AG04449 (cell line): ENCODE results near the gene MRE11.

Source experiments
- CTCF ChIA-PET: fragments of 350-600 bp; formaldehyde crosslinking; extraction: SDS; loops from one replicate; lab custom pipeline; 2021; ENCODE audit warnings: antibody characterized with exemption; lab: Yijun Ruan, JAX
- POLR2A ChIA-PET: fragments of 400-600, 350-600 bp; formaldehyde crosslinking; extraction: SDS; loops from one replicate; lab custom pipeline; 2020; ENCODE audit warnings: antibody characterized with exemption, inconsistent platforms; lab: Yijun Ruan, JAX
- DNase-seq: peaks from one replicate; pipeline ENCODE4 v3.0.0-alpha.2; 2010; ENCODE audit warnings: low read depth, low spot score
- H3K4me3 ChIP-seq: 2 replicates; pipeline ENCODE4 v1.5.1; 2011; ENCODE audit warnings: low read depth, mild to moderate bottlenecking, control low read depth, low read length
- CTCF ChIP-seq: IDR thresholded peaks from one replicate; pipeline ENCODE4 v1.5.1; 2011; ENCODE audit warnings: mild to moderate bottlenecking, moderate library complexity, low read length, control low read depth, inconsistent platforms; ENCODE audit not compliant: insufficient read depth; ENCODE audit errors: missing control alignments

The MRE11 gene

GRCh38 chr11:94533206-94533605 lies 39.6 kb upstream of the MRE11 start:
- no peak for DNase-seq
- ChIA-PET CTCF (interaction anchor here (0.7 to 4.7 kb wide), 6 partner anchors 10 to 638 kb away, joined by 3 to 39 read pairs (median 4); no protein-coding TSS in a partner anchor), POLR2A (no interaction called here)
- TF ChIP-seq CTCF = no peak
- H3K4me3 ChIP-seq = no peak overlapping the region

- TF ChIP-seq CTCF = no peak
- POLR2A ChIA-PET = no interaction called here
- no peak for DNase-seq
- no peak overlapping the region for H3K4me3 ChIP-seq
- CTCF ChIA-PET = interaction anchor here (4.5 to 4.7 kb wide), 2 partner anchors 12 to 71 kb away, joined by 24 to 39 read pairs; no protein-coding TSS in a partner anchor
These were observed 38.6 kb upstream of the MRE11 start for GRCh38 chr11:94532211-94532610.

GRCh38 chr11:94528551-94528950 lies 34.9 kb upstream of the MRE11 start:
- no peak for DNase-seq
- CTCF ChIA-PET = interaction anchor here (2.3 kb wide), 1 partner anchor 75 kb away, joined by 8 read pairs; no protein-coding TSS in a partner anchor
- no peak for TF ChIP-seq CTCF
- POLR2A ChIA-PET = no interaction called here
- H3K4me3 ChIP-seq = no peak overlapping the region

GRCh38 chr11:94526645-94527438 lies 33.2 kb upstream of the MRE11 start:
- POLR2A ChIA-PET = interaction anchor here (0.5 to 0.6 kb wide), 2 partner anchors 398 to 712 kb away, joined by 3 read pairs; partner anchors contain the start of gene PANX1
- no peak for DNase-seq
- no peak for TF ChIP-seq CTCF
- no peak overlapping the region for H3K4me3 ChIP-seq
- CTCF ChIA-PET = interaction anchor here (1.3 to 13.7 kb wide), 6 partner anchors 9 to 78 kb away, joined by 3 to 270 read pairs (median 5); no protein-coding TSS in a partner anchor

- TF ChIP-seq CTCF = no peak
- no peak for DNase-seq
- CTCF ChIA-PET = interaction anchor here (0.9 to 13.7 kb wide), 8 partner anchors 9 to 79 kb away, joined by 3 to 270 read pairs (median 5); partner anchors contain the start of gene C11orf97
- H3K4me3 ChIP-seq = no peak overlapping the region
- POLR2A ChIA-PET = no interaction called here
These were observed 32.1 kb upstream of the MRE11 start for GRCh38 chr11:94525546-94526324.
